Measurements from ENCODE around the gene OR7A5. TPM values are rescaled to one million over a fixed set of nuclear protein-coding genes. Genes with fewer than 3 reads are reported as not detected.

Gene OR7A5
- polyA plus RNA-seq (2011; rRNA removed) (not detected in 2 replicates), polyA plus RNA-seq (2017; fragmentation: RNase III; extraction: RNeasy Plus Mini Kit Qiagen cat#74134 plus additional on column Dnase treatment) (not detected in 3 replicates), polyA minus RNA-seq (2011; rRNA and poly(A)+ RNA removed) (not detected in 2 replicates)
- polyA plus RNA-seq (2012; cell fraction: cytosol; rRNA removed): not detected in 2 replicates
- polyA plus RNA-seq (2012; cell fraction: nucleus; rRNA removed): not detected in 2 replicates

DNA sequence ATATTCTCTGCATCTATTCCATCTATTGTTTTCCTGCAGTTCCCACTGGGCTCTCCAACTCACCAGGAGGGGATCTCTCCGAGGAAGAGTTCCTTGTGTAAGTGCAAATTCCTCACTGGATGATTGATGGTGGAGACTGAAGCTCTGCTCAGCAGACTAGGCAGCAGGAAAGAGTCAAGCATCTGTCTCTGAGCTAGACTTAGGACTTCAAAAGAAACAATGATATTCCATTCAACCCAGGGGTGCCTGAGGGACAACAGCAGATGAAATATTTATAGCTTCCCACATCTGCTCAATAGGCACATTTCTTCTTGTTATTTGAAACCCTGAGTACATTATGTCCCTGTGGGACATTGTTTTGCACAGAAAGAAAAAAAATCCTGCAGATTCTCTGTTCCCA is at the start of gene OR7A5, which contains the start of gene OR7C1:
Gene OR7A5 (minus strand): TSS at position 175 of the 400 bp plus-strand sequence. CDS start 6,944 bp downstream, outside the sequence.
Gene OR7C1 (minus strand): TSS at position 175 of the 400 bp plus-strand sequence. CDS start 35,049 bp downstream, outside the sequence.
- DNase-seq (ENCODE audit: low read depth in 1 of 2, low spot score in 1 of 2) (no peak), ATAC-seq (no peak), FAIRE-seq (no peak)
- POLR2A ChIA-PET: no interaction called here
- Histone ChIP-seq H3K4me2 (no peak within 1 kb of the TSS), H3K4me3 (no peak within 1 kb of the TSS), H3K4me1 (no peaks in the 10 kb centered on the region), H3K27ac (no peak within 1 kb of the TSS), H3K9me3 (0 out of 3 replicates have a peak, but pooled peaks cover 3% of the 10 kb centered on the region)
- 0% methylated on average over 1 of the region's 1 CpG for WGBS (ENCODE audit: missing lambda C conversion rate)
- TF ChIP-seq, protein P1, sequence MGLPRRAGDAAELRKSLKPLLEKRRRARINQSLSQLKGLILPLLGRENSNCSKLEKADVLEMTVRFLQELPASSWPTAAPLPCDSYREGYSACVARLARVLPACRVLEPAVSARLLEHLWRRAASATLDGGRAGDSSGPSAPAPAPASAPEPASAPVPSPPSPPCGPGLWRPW (IDR thresholded peaks at IDR 0.05): no peak
- TF ChIP-seq NR3C1 (IDR thresholded peaks at IDR 0.05) (no peak), GATA3 (IDR thresholded peaks at IDR 0.05; ENCODE audit: borderline replicate concordance) (no peak), FOXS1 (CRISPR knock-in tag; IDR thresholded peaks at IDR 0.05) (no peak), CHD2 (IDR thresholded peaks at IDR 0.05; ENCODE audit: low read length, partially characterized antibody) (no peak), CBX2 (IDR thresholded peaks at IDR 0.05; ENCODE audit: borderline replicate concordance, low read depth) (no peak), POLR2A (IDR thresholded peaks at IDR 0.05; ENCODE audit: low read length) (no peak), JUNB (IDR thresholded peaks at IDR 0.05) (no peak), ESRRA (IDR thresholded peaks at IDR 0.05; ENCODE audit: borderline replicate concordance, low read length) (no peak), POLR2AphosphoS2 (conservative IDR thresholded peaks at IDR 0.05; ENCODE audit: low read length) (no peak), MYC (IDR thresholded peaks at IDR 0.05; ENCODE audit: borderline replicate concordance, low read length) (no peak), JUN (IDR thresholded peaks at IDR 0.05) (no peak)
- TF ChIP-seq, protein P2, sequence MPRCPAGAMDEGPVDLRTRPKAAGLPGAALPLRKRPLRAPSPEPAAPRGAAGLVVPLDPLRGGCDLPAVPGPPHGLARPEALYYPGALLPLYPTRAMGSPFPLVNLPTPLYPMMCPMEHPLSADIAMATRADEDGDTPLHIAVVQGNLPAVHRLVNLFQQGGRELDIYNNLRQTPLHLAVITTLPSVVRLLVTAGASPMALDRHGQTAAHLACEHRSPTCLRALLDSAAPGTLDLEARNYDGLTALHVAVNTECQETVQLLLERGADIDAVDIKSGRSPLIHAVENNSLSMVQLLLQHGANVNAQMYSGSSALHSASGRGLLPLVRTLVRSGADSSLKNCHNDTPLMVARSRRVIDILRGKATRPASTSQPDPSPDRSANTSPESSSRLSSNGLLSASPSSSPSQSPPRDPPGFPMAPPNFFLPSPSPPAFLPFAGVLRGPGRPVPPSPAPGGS (IDR thresholded peaks at IDR 0.05): no peak
- TF ChIP-seq, protein P3, sequence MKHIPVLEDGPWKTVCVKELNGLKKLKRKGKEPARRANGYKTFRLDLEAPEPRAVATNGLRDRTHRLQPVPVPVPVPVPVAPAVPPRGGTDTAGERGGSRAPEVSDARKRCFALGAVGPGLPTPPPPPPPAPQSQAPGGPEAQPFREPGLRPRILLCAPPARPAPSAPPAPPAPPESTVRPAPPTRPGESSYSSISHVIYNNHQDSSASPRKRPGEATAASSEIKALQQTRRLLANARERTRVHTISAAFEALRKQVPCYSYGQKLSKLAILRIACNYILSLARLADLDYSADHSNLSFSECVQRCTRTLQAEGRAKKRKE (CRISPR knock-in tag; IDR thresholded peaks at IDR 0.05; ENCODE audit: low read depth): no peak
- CTCF ChIA-PET: no interaction called here

DNA sequence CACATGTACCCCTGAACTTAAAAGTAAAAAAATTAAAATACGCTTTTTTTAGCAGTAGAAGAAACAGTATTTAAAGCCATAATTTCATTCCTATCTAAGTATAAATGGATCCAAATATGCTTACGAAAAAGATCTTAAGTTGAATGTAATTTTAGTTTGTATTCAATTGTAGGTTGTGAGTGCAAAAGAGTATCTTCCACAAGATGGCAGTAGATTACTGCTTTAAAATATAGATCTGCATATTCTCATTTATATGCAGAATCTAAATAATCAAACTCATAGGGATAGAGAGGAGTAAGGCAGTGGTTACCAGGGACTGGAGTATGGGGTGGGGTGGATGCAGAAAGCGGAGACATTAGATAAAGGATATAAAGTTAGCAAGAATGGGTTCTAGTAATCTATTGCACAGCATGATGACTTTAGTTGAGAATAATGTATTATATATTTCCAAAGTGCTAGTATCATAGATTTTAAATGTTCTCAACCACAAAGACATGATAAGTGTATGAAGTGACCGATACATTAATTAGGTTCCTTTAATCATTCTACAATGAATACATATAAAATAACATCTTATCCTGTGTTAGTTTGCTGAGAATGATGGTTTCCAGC is 36.7 kb upstream of the OR7A5 start:
- Histone ChIP-seq H3K4me3 (no peak overlapping the region), H3K4me2 (no peak overlapping the region), H3K4me1 (no peaks in the 10 kb centered on the region), H3K9me3 (no peaks in the 10 kb centered on the region), H3K27ac (no peak overlapping the region)
- CTCF ChIA-PET: no interaction called here
- POLR2A ChIA-PET: no interaction called here
- FAIRE-seq: no peak
- peak; percentile 1 to 7 for DNase-seq (ENCODE audit: low read depth in 1 of 2, low spot score in 1 of 2)
- ATAC-seq: no peak
- 13% methylated on average over 4 of the region's 4 CpGs for WGBS (ENCODE audit: missing lambda C conversion rate)
- TF ChIP-seq, protein P4, sequence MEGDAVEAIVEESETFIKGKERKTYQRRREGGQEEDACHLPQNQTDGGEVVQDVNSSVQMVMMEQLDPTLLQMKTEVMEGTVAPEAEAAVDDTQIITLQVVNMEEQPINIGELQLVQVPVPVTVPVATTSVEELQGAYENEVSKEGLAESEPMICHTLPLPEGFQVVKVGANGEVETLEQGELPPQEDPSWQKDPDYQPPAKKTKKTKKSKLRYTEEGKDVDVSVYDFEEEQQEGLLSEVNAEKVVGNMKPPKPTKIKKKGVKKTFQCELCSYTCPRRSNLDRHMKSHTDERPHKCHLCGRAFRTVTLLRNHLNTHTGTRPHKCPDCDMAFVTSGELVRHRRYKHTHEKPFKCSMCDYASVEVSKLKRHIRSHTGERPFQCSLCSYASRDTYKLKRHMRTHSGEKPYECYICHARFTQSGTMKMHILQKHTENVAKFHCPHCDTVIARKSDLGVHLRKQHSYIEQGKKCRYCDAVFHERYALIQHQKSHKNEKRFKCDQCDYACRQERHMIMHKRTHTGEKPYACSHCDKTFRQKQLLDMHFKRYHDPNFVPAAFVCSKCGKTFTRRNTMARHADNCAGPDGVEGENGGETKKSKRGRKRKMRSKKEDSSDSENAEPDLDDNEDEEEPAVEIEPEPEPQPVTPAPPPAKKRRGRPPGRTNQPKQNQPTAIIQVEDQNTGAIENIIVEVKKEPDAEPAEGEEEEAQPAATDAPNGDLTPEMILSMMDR (IDR thresholded peaks at IDR 0.05): peak; percentile 52
- TF ChIP-seq EP300 (IDR thresholded peaks at IDR 0.05): no peak
- TF ChIP-seq RAD21 (conservative IDR thresholded peaks at IDR 0.05 in 1 of 2, IDR thresholded peaks at IDR 0.05 in 1 of 2): peak; percentile 49 to 51; a peak in 4 of 5 replicates
- TF ChIP-seq NR3C1 (IDR thresholded peaks at IDR 0.05): no peak

DNA sequence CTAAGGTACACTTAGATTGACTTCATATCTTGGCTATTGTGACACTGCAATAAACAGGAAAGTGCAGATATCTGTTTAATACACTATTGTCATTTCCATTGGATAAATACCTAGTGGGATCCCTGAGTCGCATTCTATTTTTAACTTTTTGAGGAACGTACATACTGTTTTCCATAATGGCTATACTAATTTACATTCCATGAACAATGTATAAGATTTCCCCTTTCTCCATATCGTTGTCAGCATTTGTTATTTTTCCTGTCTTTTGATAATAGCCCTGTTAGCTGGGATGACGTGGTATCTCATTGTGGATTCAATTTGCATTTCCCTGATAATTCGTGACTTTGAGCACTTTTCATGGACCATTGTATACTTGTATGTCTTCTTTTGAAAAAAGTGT is 33.5 kb upstream of the OR7A5 start:
- ATAC-seq (no peak), FAIRE-seq (no peak), DNase-seq (ENCODE audit: low read depth in 1 of 2, low spot score in 1 of 2) (no peak)
- Histone ChIP-seq H3K9me3 (no peaks in the 10 kb centered on the region), H3K27ac (no peak overlapping the region), H3K4me3 (no peak overlapping the region), H3K4me2 (no peak overlapping the region), H3K4me1 (no peaks in the 10 kb centered on the region)
- ChIA-PET POLR2A (no interaction called here), CTCF (no interaction called here)
- TF ChIP-seq JUNB (IDR thresholded peaks at IDR 0.05): no peak
- TF ChIP-seq EP300 (IDR thresholded peaks at IDR 0.05): no peak
- TF ChIP-seq TP53 (CRISPR knock-in tag; IDR thresholded peaks at IDR 0.05): no peak
- TF ChIP-seq RCOR1 (IDR thresholded peaks at IDR 0.05; ENCODE audit: low read depth, low read length): no peak
- TF ChIP-seq CBX2 (IDR thresholded peaks at IDR 0.05; ENCODE audit: borderline replicate concordance, low read depth): no peak
- no peak for TF ChIP-seq CHD4 (IDR thresholded peaks at IDR 0.05; ENCODE audit: borderline replicate concordance)
- TF ChIP-seq, protein P2 (IDR thresholded peaks at IDR 0.05): no peak
- no peak for TF ChIP-seq NFE2L2 (conservative IDR thresholded peaks at IDR 0.05; ENCODE audit: low read length)
- no peak for TF ChIP-seq CEBPB (IDR thresholded peaks at IDR 0.05)
- no peak for TF ChIP-seq FOSL2 (IDR thresholded peaks at IDR 0.05)
- TF ChIP-seq FOSL2 (CRISPR knock-in tag; IDR thresholded peaks at IDR 0.05): no peak
- 2% methylated on average over 5 of the region's 5 CpGs for WGBS (ENCODE audit: missing lambda C conversion rate)

Data from A549 (cell line).